NCI-H146 (cell line): ENCODE measurements around the gene ATP1B2.
A peak's percentile ranks its signal among the peaks of the same experiment; 100 is the strongest.
"Not testable (repeated sequence)": the region's sequence is repeated elsewhere in the genome, so short reads cannot be mapped to it uniquely, and the experiment has no call there.

ENCODE experiments used
- DNase-seq: peaks from one replicate; lab custom pipeline; 2025; lab: John Stamatoyannopoulos, UW

Gene ATP1B2, protein sequence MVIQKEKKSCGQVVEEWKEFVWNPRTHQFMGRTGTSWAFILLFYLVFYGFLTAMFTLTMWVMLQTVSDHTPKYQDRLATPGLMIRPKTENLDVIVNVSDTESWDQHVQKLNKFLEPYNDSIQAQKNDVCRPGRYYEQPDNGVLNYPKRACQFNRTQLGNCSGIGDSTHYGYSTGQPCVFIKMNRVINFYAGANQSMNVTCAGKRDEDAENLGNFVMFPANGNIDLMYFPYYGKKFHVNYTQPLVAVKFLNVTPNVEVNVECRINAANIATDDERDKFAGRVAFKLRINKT

DNA sequence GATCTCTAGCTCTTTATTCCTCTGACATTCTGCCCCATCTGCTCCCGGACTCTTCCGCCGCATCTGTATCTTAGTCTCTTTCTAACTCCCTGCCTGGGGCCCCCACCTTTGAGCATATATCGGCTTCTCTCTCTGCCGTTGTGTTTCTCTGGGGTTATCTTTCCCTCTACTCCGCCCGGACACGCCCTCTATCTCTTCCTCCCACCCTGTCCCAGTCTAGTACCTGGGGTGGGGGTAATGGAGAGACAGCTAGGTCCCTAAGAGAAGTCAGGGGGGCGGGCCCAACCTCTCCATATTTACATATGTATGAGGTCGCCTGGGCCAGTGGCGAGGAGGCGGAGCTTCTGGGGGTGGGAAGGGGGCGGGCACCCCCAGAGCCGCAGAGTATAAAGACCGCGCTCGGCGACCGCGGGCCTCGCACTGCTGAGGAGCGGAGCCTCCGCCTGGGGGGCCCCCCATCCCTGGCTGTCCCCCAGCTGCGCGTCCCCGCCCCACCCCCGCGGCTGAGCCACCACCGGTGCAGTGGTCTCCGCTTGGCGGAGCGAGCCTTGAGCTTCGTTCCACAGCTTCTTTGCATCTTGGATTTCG lies at the start of gene ATP1B2:
TSS of gene ATP1B2 (plus strand) at position 418 of the 588 bp plus-strand sequence. CDS start 593 bp downstream, outside the sequence.
- peak; percentile 93 for DNase-seq

DNA sequence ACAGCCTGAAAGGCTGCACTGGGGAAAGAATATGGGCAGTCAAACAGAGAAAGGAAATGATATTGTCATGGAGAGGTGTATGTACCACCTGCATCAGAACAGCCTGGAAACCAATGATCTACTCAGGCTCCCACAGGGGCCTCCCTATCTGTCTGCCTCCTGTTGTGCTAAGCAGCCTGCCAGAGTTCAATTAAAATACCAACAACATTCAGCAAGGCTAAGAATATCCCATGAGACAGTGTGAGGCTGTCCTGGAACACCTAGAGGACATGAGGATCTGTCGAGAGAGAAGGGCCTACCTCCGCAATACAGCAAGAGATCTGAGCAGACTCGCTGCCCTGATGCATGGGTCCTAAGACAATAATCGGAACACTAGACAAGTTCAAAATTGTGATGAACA lies 44.4 kb upstream of the ATP1B2 start:
- no peak for DNase-seq

DNA sequence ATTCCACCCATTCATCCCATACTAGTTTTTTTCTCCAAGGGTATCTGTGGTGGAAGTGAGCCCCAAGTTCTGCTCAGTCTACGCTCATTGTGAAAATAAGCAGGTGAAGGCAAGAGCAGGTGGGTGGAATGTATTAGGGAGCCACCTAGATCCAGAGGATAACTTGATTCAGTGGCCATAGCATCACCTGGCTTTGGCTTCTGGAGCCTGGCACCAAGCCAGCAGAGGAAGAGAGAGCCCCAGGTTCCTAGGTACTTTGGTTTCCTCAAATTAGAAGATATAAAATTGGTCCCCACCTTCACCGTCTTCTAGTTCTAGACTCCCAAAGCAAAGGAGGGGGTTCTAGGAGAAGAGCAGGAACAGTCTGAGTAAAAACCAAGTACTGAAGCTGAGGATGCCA lies 40.1 kb upstream of the ATP1B2 start:
- no peak for DNase-seq

DNA sequence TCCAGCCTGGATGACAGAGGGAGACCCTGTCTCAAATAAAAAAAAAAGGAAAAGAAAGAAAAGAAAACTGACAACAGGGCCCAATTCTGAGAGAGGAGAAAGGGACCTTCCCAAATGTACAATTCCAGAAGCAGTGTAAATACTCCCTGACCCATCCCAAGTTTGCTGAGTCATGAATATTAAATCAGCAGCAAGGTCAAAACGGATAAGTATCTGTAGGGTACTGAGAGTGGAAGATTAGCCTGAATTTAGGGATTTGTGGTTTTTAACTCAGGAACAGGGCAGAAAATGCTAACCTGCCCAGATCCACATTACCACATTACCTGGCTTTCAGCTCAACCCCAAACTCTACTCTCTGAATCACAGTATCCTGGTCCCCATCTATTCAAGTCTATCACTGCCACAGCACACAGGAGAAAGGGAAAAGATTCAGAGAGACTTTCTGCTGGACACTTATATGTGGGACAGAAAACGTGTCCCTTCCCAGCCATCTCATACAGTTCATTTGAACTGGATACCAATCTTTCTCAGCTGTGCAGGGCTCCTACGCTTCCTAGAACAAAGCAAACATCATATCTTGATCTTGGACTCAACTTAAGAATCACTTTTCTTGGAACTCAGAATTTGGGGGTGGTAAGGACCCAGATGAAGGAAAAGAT lies 39.0 kb upstream of the ATP1B2 start:
- no peak for DNase-seq

DNA sequence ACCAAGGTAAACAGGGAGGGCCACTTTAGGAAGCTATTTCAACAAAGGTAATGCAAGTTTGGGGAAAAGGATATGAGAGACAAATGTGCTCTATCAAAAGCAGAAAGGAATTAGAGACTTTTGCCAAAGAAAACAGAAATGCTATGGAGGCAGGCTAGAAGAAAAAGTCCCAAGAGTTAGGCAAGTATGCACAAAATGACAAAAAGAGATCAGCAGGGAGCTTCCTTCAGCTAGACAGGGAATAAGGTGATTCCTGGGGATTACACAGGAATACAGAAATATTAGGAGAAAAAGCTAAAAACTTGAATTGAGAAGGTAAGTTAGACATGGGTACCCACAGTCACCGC lies 38.5 kb upstream of the ATP1B2 start:
- DNase-seq, result no peak

DNA sequence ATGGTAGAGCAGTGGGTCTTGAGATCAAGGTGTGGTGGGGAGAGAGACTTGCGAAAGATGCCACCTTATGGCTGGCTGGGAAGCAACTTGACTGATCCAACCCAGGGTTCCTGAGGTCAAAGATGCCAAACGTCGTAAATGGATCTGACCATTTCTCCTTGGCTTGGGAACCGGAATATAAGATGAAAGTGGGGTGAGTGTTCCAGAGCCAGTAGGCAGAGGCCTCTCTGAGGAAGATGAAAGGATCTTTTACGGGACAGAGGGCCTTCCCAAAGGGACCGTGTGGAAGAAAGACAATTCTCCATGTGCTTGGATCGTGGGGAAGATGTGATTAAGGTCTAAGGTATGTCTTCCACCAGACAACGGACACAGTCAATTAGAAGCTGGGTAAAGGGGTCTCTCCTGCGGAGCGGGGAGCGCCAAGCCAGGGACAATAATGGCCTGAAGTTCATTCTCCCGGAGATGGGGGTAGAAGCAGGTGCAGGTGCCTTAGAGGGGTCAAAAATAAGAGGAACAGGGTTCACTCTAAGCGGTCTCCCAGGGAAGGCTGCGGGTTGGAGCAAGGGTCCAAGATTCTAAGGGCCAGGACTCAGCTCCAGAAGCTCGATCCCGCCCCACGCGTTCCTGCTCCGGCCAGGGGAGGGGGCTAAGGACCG lies 36.8 kb upstream of the ATP1B2 start:
- DNase-seq, result no peak

DNA sequence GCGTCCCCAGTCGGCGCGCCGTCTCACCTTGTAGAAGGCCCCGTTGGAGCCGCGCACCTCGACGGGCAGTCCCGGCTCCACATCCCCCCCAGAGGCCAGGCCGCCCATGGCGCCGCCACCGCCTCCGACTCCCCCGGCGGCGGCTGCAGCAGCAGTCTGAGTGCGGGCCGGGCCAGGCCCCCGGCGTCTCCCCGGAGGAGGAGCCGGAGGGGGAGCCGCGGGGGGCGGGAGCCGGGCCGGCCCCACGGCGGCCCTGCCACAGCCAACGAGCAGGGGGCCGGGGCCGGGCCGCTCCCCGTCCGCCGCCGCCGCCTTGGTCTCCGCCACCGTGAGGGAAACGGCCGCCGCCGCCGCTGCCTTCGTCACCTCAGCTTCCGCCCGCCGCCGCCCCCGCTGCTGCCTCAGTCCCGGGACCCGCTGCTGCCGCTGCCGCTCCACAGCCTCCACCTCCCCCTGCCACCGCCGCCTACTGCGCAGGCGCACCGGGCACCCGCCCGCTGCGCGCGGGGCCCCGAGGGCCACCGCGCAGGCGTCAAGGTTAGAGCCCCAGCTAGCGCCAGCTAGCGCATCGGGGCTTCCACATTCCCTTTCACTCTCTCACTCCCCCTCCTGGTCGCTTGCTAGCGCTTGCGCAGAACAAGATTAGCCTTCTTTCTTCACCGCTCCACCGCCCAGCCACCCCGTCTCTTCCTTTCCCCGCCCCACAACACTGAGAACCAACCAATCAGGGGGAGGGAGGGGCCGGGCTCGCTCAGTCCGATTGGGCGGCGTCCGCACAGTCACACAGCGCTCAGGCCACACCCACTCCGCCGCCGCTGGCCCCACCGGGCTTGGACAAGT lies 36.1 kb upstream of the ATP1B2 start, which contains the start of gene FXR2:
TSS of gene FXR2 (minus strand) at position 473 of the 840 bp plus-strand sequence. CDS start at position 108, 365 bp downstream.
- peak; percentile 100 for DNase-seq

DNA sequence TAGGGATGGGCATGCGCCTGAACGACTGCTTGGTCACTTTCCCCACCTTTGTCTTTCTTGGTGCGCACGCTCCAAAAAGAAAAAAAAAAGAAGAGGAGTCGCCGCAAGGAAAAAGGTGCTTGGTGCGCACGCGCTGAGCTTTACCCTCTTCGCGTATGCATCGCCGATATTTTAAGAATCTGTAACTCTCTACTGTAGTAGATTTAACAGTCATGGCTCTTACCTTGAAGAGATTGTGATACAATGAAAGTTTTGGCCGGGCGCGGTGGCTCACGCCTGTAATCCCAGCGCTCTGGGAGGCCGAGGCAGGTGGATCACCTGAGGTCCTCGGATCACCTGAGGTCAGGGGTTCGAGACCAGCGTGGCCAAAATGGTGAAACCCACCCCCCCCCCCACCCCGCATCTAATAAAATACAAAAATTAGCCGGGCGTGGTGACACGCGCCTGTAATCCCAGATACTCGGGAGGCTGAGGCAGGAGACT lies 35.4 kb upstream of the ATP1B2 start:
- no peak for DNase-seq

DNA sequence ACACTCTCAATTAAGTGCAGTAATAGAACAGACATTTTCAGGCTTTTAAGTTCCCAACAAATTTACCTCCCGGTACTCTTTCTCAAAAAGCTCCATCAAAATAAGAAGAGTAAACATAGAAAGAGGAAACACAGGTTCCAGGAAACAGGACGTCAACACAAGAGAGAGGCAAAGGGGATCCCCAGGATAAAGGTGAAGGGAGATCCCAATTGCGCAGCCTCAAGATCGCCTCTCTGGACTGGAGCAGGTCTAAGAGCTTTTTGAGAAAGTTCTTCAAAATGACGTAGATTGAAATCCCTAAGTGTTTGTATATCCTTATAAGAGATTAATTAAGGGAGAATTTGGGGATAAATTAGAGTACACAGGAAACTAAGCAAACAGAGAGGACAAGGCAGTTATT lies 32.1 kb upstream of the ATP1B2 start:
- DNase-seq, result no peak

DNA sequence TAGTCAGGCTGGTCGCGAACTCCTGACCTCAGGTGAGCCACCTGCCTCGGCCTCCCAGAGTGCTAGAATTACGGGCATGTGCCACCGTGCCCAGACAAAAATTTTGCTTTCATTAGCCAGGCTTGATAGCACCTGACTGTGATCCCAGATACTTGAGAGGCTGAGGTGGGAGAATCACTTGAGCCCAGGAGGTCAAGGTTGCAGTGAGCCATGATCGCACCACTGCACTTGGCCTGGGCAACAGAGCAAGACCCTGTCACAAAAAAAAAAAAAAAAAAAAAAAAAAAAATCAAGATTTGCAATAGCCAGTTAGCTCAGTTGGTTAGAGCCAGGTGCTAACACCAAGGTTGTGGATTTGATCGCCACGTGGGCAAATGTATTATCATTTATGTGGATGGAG lies 29.9 kb upstream of the ATP1B2 start:
- no peak for DNase-seq

DNA sequence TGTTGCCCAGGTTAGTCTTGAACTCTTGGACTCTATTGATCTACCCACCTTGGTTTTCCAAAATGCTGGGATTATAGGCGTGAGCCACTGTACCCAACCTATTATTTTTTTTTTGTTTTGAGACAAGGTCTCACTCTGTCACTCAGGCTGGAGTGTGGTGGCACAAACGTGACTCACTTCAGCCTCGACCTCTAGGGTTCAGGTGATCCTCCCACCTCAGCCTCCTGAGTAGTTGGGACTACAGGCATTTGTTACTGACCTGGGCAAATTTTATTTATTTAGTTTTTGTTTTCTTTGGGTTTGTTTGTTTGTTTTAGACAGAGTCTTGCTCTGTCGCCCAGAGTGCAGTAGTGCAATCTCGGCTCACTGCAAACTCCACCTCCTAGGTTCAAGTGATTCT lies 27.1 kb upstream of the ATP1B2 start:
- DNase-seq, result no peak

DNA sequence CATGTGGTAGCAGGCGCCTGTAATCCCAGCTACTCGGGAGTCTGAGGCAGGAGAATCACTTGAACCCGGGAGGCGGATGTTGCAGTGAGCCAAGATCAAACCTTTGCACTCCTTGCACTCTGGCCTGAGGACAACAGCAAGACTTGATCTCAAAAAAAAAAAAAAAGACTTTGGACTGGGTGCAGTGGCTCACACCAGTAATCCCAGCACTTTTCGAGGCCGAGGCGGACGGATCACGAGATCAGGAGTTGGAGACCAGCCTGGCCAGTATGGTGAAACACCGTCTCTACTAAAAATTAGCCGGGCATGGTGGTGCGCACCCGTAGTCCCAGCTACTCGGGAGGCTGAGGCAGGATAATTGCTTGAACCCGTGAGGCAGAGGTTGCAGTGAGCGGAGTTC lies 25.0 kb upstream of the ATP1B2 start:
- not testable (repeated sequence) for DNase-seq

DNA sequence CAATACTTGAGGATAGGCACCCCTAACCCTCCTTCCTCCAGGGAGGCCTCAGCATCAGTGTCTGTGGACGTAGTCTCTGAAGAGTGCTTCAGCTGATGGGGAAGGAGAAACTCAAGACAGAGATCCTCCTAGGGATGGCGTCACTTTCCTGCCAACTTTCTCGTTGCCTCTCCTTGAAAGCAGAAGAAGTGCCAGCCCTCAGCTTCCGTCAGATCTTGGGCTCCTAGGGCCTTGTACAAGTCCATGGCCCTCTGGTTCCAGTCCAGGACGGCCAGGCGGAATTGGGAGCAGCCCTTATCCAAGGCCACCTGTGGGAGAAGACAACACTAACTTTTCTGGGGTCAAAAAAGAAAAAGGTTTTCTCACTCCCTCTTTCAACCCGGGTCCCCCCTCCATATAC lies 24.4 kb upstream of the ATP1B2 start:
- no peak for DNase-seq

DNA sequence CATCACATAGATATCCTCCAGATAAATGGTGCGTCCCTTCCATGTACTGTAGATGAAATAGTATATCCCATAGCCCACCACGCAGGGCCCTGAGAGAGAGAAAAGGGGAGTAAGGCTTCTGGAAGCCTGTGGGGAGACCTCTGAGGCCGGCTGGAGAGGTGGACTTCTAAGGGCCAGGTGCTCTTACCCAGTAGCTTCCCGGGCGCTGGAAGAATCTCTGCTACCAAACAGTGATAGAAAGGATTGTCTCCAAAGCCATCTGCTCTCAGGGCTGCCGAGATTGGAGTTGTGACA lies 23.8 kb upstream of the ATP1B2 start:
- DNase-seq, result no peak

DNA sequence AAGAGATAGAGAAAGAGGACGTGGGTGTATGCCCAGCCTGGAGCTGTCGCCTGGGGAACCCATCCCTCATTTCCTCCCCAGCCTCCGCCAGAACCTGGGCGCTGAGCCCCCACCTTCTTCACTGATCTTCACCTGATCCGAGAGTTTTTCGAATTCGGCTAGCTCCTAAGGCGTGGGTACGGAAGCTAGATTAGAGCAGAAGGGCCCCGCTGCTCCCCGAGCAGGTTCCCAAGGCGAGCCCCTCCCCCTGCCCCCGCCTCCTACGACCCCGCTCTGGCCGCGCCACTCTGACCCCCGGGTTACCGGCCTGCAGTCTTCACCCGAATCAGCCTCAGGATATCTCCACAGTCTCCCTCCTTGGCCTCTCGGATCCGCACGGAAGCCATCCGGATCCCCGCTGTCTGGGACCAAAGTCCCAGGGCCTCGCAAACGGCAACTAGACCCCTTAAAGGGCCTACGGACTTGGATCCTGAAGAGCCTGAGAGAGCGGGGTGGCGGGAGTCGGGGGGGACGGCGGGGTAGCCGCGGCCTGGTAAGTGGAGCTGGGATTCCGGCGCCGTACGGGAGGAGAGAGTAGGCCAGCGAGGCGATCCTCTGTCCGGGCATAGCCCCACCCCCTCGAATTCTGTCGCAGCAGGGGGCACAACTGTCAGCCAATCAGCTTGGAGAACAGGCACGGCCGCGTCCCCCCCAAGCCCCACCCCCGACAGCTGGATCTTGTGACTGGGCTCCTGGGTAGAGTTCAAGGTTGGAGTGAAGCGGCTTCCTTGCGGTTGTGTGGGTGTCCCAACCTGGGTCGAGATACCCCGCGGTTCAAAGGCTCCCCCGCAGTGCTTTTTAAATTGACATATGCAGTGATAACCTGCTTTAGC lies 23.2 kb upstream of the ATP1B2 start, which contains the start of gene SAT2:
TSS of gene SAT2 (minus strand) at position 572 of the 872 bp plus-strand sequence. CDS start at position 386, 186 bp downstream.
- DNase-seq, result peak; percentile 90

DNA sequence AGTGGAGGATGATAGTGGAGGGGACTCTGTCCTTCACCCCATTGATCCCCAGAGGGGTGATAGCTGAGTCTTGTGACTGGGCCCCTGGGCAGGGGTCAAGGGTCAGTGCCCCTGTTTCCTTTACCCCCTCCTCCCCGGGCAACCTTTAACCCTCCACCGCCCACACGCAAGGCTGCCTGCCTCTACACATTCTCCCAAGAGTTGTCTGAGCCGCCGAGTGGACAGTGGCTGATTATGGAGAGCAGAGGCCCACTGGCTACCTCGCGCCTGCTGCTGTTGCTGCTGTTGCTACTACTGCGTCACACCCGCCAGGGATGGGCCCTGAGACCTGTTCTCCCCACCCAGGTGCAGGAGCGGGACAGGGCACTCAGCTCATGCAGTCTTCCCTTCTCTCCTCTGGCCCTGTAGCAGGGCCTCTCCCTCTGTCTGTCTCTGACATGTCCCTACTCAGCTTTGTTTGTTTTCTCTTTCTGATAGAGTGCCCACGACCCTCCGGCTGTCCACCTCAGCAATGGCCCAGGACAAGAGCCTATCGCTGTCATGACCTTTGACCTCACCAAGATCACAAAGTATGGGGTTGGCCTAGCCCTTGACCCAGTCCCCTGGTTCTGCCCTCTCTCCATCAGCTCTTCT lies 20.7 kb upstream of the ATP1B2 start, which contains the start of gene SHBG:
TSS of gene SHBG (plus strand) at position 197 of the 633 bp plus-strand sequence. CDS start at position 235, 38 bp downstream.
- DNase-seq, result no peak

DNA sequence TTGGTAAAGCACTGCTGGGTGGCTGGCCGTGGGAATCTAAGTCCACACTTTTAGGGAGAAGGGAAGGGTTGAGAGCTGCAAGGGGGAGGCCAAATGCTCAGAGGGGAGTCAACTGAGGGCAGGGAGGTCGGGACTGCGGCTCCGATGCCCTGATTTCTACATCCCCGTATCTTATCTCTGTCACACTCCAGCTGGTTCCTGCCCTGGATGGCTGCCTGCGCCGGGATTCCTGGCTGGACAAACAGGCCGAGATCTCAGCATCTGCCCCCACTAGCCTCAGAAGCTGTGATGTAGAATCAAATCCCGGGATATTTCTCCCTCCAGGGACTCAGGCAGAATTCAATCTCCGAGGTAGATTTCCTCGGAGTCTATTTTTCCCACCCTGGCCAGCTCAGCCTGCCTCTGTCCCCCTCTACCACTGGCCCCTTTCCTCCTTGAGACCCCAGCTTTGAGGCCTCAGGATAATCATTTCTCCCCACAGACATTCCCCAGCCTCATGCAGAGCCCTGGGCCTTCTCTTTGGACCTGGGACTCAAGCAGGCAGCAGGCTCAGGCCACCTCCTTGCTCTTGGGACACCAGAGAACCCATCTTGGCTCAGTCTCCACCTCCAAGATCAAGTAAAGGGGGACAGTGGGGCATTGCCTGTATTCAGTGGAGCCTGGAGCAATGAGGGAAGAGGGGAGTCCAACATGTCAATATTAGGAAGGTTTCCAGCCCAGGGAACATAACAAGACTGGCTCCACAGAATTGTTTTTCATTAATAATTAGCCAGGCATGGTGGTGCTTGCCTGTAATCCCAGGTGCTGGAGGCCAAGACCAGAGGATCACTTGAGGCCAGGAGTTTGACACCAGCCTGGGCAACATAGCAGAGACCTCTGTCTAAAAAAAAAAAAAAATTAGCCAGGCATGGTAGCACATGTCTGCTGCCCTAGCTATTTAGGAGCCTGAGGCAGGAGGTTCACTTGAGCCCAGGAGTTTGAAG lies 19.0 kb upstream of the ATP1B2 start:
- no peak for DNase-seq

DNA sequence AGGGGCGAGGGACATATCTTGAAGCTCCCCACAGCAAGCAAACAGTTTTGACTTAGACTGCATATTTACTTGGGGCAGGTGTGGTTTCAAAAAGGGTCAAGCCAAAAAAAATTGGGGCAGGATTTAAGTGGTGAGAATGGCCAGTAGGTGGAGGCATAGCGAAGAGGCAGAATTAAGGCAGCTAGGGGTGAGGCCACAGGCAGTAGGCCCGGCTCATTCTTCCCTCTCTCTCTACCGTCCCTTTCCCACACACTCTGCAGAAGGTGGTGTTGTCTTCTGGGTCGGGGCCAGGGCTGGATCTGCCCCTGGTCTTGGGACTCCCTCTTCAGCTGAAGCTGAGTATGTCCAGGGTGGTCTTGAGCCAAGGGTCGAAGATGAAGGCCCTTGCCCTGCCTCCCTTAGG lies 18.2 kb upstream of the ATP1B2 start:
- DNase-seq, result peak; percentile 32

DNA sequence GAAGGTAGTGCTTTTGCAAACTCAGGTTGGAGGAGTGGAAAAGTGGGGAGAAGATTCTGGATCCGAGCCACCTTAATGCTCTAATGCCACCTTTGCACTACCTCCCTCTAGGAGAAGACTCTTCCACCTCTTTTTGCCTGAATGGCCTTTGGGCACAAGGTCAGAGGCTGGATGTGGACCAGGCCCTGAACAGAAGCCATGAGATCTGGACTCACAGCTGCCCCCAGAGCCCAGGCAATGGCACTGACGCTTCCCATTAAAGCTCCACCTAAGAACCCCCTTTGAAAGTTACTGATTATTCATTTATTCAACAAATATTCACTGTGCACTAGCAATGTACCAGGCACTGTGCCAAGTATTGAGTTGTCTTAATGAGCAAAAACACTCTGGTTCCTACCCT lies 17.6 kb upstream of the ATP1B2 start:
- no peak for DNase-seq
